ENCODE measurements around the gene SPATA12.
"Not testable (repeated sequence)": the region's sequence is repeated elsewhere in the genome, so short reads cannot be mapped to it uniquely, and the experiment has no call there.

SPATA12 gene

DNA sequence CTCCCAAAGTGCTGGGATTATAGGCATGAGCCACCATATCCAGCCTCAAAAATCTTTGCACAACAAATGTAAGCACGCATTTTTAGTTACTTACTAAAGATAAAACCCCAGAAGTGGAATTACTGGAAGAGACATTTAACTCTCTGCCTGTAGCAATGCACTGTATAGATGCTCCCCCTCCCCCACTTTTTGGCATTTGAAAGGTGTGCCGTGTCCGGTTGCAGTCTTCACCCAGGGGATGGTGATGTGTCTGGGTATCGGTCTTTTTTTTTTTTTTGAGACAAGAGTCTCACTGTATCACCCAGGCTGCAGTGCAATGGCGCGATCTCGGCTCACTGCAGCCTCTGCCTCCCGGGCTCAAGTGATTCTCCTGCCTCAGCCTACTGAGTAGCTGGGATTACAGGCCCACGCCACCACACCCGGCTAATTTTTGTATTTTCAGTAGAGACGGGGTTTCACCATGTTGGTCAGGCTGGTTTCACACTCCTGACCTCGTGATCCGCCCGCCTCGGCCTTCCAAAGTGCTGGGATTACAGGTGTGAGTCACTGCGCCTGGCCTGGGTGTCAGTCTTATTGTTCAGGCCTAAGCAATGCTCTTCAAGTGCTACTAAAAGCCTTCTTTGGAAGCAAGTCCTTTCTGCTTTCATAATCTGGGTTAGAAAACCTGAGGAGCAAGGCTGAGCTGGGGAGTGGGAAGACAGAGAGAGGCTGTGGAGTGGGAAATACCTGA is 23.0 kb downstream of the SPATA12 start:
- DNase-seq, result not testable (repeated sequence)

GRCh38 chr3:57085211-57085610 is 24.7 kb downstream of the SPATA12 start:
- no peak for DNase-seq

DNA sequence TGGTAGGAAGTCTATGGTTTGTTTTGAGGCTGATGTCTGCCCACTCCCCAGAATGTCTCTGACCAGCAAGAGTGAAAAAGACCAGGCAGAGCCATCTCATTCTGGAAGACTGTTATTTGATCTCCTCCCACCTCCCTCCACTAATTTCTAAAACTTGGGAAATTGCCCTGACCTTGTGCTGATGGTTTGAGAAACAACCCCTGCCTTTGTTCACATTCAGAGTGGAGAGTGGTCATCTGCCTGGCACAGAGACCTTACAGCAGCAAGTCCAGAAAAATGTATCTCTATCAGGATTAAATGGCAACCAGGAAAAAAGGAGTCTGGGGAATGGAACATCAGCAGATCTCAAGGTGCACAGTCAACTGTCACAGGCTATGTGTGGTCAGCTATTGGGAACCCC is 25.7 kb downstream of the SPATA12 start:
- DNase-seq, result no peak

DNA sequence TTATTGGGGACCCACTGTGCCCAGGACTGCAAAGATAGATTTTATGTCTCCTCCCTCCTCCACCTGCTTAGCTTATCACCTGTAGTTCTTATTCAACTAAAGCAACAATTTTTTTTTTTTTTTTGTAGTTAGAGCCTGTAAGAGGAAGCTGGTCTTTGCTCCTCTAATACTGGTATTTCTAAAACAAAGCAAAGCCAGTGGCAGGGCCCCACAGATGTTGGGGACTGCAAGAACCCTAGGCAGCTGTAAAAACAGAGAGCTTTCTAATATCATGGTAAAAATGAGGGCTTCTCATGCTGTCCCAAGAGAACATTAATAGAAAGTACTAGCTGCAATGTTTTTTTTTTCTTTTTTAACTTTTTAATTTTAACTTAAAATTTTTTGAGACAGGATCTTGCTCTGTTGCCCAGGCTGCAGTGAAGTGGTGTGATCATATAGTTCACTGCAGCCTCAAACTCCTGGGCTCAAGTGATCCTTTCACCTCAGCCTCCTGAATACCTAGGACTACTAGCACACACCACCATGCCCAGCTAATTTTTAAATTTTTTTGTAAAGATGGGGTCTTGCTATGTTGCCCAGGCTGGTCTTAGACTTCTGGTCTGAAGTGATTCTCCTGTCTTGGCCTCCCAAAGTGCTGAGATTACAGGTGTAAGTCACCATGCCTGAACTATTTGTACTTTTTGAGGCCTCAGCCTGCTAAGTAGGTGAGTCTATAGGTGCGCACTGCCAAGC is 27.1 kb downstream of the SPATA12 start:
- no peak for DNase-seq

DNA sequence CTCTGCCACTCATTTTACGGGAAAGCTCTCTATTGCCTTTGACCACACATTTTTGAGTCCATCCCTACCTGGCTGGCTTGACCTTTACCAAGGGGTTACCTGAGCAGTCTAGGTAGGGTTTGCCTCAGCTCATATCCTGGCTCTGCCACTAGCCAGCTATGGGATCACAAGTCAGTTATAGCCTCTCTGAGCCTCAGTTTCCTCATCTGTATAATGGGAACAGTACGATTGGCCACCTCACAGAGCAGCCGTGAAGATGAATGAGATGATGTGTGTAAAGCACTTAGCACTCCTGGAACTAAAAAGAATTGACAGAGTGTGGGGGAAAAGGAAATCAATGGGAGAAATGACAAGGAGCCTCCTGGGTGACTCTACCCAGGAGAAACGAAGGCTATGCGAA is 28.0 kb downstream of the SPATA12 start:
- DNase-seq, result no peak

GRCh38 chr3:57089043-57089442 is 28.6 kb downstream of the SPATA12 start:
- no peak for DNase-seq

DNA sequence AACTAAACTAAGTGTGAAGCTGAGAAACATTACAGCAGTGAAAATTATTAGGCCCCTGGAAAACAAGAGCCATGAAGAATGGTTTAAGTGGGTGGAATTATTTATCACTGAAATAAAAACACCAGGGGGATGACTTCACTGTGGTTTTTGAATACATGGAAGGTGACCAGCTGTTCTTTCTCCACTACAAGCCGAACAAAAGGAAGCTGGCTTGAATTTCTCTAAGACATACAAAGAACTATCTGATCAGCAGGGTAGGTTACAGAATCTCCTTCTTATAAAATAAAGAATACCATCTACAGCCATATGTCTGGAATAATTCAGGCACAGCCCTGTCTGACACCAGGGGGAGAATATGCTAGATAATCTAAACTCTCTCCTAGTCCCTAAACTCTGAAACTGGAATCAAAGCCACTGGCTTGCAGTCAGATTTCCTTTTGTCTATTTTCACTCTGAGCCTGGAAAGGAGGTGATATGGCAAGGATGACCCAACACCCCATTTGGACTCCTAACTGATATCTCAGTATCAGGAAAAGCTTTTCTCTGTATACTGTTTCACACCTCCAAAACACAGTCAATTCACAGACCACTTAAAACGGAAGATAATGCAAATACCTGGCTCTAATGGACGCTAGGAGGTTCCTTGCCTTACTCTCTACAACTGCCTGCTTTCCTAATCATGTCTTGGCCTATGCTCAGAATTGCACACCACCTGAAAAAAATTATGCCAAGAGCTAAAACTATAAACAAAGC is 31.2 kb downstream of the SPATA12 start:
- no peak for DNase-seq

DNA sequence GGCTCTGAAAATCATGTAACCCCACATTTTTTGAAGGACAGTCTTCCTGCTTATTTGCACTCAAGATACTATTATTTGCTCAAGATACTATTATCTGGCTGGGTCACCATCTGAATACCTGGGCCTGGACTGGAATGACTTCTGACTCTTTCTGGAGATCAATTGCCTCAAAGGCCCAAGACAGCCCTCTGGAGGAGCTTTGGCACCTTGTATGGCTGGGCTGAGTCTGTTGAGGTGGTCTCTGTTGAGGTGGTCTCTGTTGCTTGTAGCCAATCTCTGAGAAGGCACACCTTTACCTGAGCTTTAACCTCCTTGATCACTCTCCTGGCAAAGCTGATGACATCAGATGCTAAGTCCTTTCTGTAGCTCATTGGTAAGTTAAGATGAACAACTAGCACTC is 33.0 kb downstream of the SPATA12 start:
- no peak for DNase-seq

GRCh38 chr3:57093971-57094535 is 33.6 kb downstream of the SPATA12 start:
- DNase-seq, result no peak

GRCh38 chr3:57094575-57094974 is 34.1 kb downstream of the SPATA12 start:
- DNase-seq, result no peak

GRCh38 chr3:57095363-57095762 is 34.9 kb downstream of the SPATA12 start:
- DNase-seq, result no peak

DNA sequence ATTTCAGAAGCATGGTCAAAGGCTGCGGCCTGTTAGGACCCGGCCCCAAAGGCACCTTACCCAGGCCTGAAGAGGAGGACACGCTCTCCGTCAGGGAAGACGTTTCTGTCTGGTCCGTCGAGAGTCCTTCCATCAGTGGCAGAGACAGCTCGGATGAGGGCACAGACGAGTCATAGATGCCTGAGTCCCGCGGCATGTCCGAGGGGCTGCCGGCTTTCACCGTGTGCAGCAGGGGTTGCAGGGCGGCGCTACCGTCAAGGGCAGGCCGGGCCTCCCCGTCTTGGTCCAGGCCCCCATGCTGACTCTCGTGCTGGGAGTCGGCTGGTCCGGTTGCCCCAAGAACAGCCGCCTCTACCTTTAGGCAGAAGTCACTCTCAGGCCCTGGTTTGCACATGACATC is 37.1 kb downstream of the SPATA12 start:
- DNase-seq, result no peak

DNA sequence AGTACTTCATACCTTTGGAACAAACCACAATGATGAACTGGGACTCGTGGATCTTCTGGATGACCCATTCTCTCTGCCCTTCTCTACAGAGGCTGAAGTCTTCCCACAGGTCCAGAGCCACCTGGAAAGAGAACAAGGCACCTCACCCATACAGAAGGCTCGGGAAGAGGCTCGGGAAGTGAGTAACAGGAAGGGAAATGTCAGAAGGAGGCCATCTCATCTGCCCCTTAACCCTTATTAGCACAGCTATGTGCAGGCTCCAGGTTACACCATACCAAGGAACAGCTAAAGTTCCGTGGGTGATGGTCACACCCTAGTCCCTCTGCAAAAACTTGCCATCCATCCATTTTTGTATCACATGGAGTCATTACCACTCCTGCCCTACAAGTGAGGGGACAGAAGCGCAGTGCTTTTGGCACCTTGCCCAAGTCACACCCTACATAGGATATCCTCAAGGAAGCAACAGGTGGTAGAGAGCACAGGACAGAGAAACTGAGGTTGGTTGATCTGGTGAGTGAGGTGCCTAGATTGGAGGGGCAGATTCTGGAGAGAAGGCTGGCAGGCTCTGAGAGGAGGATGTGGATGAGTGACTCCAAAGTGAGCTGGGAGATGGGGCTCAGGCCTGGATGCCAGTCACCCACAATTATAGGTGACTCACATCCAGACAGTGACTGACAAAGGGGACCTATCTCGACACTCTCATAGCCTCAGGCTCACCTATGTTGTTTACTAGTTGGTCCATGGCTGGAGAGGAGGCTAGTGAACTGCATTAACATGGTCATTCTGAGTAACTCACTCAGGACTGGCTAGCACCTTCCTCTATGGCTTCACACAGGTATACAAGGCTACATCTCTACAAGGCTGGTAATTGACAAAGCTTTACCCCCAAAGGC is 38.2 kb downstream of the SPATA12 start:
- DNase-seq, result no peak

DNA sequence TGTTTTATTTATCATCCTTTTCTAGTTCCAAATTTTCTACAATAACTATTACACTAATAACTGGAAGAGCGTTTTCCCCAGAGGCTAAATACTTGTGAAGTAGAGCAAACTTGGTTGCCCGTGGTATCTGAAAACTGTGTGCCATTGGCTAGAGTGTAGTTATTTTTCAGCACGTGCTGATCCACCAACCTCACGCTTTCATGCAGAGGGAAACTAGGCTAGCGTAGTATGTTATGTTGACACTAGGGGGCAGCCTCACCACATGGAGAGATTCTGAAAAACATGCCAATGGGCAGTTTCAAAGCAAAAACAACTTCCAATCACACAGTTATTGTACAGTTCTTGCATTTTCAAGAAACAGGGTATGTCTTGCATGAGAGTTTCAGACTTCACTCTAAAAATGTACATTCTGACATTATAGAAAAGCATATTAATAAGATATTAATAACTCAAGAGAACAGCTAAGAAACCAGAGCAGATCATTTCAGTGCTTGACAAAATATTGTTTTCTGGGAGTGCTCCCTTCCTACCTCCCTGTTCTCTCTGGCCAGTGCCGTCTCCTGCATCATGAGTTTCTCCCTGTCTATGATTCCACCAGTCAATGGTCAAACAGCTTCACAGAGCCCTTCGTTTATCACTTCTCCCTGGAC is 39.7 kb downstream of the SPATA12 start:
- DNase-seq, result peak; percentile 38

DNA sequence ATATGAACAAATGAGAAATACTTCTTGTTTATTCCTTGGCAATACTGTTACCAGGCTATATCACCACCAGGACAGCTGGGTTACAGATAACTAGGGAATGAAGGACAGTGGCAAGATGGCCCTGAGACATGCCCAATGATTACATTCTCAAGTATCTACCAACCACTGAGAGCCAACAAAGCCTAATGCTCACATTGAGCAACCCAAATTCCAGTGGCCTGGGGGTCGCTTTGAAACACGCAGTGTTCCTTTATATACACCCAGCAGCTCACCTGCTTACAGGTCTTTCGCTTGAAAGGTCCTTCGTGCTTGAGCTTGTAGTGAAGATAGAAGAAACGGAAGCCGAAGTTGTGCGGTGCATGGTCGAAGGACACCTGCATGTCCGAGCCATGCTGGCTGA is 45.1 kb downstream of the SPATA12 start:
- DNase-seq, result no peak

DNA sequence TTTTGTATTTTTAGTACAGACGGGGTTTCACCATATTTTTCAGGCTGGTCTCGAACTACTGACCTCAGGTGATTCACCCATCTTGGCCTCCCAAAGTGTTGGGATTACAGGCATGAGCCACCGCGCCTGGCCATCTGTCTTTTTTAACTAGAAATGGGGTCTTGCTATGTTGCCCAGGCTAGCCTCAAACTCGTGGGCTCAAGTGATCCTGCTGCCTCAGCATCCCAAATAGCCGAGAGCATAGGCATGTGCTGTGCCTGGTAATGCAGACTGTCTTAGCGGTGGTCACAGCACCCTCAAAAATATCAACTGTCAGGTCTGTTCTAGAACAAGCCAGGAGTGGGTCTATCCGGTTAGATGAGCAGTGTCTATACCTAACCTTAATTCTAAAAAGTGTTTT is 48.2 kb downstream of the SPATA12 start:
- DNase-seq, result no peak

DNA sequence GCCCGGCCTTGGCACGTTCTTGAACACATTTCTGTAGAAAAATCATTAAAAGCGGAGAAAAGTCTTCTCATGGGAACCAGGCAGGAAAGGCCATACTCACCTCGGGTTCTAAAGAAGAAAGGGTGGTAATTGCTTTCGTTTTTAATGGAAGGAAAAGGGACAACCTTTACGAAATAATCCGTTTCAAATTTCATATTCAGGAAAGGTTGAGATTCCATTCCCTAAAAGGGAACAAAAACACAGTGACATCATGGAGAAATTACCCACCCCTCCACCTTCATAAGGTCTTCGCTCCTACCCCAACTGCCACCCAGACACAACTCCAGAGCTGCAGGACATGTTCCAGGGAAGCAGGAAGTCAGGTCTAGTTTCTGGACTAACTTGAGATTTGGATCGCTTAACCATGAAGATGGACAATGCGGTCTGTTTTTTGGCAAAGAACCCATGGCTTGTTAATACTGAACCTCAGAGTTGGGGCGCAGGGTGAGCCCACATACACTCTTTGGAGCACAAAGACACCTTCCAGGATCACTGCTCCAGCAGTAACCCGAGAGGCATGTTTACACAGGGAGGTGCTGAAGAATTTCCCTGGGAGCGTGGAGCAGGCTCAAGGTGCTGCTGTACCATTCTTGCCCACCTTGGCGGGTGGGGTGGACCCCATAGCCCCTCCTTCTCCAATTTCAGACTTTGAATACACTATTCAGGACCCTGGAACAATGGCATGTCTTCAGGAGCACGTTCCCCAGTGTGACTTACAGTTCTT is 49.2 kb downstream of the SPATA12 start:
- DNase-seq, result no peak

DNA sequence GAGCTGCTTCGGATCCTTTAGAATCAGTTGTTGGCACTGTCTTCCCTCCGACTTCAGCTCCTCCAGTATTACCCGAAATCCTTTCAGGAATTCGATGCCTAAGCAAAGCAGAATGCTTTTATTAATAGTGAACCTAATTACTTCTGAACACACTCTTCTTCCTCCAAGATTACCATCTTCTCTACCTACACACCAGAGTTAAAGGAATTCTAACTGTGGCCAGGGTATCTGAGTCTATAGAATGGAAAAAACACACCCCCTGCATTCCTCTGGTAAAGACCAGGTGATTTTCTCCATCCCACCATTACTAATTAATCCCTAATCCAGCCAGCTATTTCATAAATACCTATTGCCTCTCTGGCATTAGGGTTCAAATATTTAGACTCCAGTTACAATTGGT is 49.8 kb downstream of the SPATA12 start:
- DNase-seq, result no peak

- no peak for DNase-seq
These were observed 50.3 kb downstream of the SPATA12 start for GRCh38 chr3:57110798-57111197.

DNA sequence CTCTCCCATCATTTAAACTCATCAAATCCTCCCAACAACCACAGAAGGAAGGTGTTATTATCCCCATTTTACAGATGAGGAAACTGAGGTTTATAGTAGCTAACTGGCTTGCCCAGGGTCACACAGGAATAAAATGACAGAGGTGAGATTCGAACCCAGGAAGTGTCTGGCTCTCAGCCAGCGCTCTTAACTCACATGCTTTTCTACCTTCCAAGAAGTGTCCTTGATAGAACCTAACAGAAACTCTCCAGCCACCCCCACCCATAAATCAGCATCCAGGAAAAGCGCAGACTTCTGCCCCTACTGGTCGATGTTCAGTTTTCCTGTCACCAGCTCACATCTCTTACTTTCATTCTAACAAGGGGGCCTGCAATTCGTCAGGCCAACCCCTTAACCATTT is 51.7 kb downstream of the SPATA12 start:
- DNase-seq, result no peak

DNA sequence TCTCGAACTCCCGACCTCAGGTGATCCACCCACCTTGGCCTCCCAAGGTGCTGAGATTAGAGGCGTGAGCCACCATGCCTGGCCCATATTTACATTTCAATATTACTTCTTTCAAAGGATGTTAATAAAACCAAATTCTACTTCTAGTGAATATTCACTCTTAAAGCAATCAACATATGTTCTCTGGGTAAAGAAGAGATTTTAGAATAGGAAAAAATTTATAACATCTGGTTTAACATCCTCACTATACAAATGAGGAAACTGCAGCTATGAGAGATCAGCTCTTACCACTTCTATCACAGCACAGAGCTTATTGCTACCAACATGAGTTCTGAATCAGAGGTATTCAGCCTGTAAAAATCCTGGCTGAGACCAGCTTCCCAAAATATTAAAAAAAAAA is 56.0 kb downstream of the SPATA12 start:
- DNase-seq, result no peak
